Measurements from ENCODE around the gene ESYT2.

Gene ESYT2

DNA sequence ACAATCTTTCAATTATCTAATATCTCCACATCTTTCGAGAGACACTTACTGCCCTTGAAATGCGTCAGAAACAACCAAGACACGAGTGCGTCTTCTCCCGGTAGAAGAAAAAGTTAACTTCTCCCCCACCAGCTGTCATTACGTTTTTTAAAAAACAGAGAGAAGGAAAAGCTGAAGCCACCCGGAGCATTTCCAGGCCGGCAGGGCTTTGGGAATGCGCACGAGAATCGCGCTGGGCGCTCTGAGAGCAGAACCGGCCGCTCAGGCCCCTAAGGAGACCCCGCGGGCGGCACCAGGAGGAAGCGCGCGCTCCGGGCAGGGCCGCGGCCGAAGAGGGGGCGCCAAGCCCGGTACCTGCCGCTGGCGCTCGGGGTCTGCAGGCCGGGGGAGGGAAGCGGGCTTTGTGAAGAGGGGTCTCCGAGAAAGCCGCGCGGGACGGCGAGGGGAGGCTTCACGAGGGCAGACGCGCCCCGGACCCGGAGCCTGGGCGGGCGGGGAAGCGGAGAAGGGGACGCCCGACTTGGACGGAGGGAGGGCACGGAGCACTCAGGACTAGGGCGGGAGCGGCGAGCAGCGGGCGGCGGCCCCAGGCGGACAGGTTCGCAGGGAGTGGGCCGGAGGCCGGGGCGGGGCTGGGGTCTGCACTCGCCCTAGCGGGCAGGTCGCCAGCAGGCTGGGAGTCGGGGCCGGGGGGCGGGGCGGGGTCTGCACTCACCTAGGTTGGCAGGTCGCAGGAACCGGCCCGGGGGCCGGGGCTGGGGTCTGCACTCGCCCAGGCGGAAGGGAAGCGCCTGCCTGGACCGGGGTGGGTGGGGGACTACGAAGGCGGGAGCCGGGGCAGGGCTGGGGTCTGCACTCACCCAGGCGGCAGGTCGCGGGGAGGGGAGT lies 932 bp downstream of the ESYT2 start:
- peak; percentile 46 for FAIRE-seq
- no peak for DNase-seq (ENCODE audit: extremely low spot score, insufficient read length, low read depth)

DNA sequence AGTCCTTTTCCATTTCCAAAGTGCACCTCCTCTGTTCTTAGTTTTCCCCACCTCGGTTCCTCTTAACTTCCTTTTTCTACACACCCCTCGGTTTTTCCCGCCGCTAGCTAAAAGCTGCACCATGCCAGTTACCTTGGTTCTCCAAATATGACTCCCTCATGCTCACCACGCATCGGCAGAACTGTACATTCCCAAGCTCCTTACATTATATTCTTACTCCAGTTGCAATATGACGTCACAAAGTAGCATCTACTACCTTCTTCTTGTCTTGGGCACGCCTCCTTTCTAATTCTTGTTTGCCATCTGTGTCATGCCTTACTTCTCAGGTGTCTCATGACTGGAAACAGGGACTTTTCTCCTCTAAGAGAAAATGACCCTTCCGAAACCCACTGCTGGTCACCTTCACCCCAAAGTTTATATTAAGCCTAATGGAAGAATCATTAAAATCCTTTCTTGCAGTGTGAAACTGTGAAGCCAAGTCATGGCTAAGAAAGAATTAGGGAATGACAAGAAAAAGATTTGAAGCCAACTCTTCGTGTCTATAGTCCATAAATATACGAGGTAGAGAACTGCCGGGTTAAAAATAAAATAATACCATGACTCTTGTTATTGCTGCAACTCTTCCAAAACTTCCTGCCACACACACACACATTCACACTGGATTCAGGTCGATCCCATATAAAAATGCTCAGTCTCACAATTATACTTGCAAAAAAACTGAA lies 1.7 kb downstream of the ESYT2 start:
- FAIRE-seq (peak; percentile 48), DNase-seq (ENCODE audit: extremely low spot score, insufficient read length, low read depth) (no peak)

DNA sequence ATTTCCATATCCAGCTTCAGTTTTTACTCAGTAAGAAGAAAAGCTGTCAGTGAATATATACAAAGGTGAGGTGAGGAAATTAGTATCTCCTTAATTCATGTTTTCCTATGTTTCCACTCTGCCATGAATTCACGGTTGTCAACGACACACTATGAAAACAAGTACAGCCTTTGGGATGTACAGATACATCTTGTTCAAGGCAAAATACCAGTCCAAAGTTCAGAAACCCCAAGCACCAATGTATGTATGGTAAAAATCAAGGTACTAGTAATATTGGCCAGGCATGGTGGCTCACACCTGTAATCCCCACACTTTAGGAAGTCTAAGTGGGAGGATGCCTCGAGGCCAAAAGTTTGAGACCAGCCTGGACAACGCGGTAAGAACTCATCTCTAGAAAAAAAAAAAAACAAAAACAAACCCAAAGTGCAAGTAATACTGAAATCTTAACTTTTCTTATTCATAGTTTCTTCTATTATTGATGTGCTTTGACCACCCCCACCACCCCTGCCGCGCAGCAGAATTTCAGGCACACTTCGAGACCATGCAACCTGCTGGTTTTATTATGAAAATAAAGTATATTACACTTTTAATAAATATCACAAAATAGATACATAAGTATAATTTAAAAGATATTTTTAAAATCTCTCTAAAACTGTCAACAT lies 3.5 kb downstream of the ESYT2 start:
- FAIRE-seq (no peak), DNase-seq (ENCODE audit: extremely low spot score, insufficient read length, low read depth) (no peak)

- FAIRE-seq (peak; percentile 87), DNase-seq (ENCODE audit: extremely low spot score, insufficient read length, low read depth) (no peak)
These were observed 5.3 kb downstream of the ESYT2 start for GRCh38 chr7:158824028-158824427.

DNA sequence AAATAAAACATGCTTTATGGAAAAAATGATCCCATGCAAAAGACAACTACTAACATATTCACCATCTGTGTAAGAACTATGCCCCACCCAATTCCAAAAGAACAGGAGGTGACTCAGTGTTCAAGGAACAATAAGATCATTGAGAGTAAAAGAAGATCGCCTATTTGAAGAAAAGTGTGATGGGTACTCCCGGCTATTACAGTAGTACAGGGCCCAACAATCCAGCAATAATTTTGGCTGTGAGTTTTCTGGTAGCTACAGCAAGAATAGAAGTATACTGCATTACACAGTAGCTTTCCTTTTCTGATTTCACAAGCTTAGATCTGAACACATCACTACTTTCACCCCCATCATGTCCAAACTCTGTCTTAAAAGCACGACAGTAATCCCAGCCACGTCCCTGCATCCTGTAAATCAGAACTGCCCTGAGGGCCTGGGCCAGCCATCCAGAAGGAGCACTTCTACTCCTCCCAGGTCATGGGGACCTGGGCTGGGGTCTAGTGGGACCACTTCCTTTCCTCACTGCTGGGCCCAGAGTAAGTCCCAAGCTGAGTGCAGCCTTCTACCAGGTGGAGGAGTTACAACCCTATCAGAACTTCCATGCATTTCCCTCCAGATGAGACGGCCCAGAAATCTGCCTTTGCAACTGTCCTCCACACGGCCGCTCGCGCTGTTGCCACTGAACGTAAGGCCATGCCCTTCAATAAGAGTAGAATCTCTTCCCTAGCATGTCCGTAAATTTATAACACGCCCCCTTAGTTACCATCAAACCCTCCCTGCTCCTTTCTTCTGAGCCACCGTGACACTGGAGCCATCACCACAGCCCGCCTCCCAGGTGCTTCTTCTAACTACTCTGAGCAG lies 7.9 kb downstream of the ESYT2 start:
- DNase-seq (ENCODE audit: extremely low spot score, insufficient read length, low read depth) (no peak), FAIRE-seq (no peak)

GRCh38 chr7:158820656-158821055 lies 8.7 kb downstream of the ESYT2 start:
- DNase-seq (ENCODE audit: extremely low spot score, insufficient read length, low read depth) (no peak), FAIRE-seq (no peak)

DNA sequence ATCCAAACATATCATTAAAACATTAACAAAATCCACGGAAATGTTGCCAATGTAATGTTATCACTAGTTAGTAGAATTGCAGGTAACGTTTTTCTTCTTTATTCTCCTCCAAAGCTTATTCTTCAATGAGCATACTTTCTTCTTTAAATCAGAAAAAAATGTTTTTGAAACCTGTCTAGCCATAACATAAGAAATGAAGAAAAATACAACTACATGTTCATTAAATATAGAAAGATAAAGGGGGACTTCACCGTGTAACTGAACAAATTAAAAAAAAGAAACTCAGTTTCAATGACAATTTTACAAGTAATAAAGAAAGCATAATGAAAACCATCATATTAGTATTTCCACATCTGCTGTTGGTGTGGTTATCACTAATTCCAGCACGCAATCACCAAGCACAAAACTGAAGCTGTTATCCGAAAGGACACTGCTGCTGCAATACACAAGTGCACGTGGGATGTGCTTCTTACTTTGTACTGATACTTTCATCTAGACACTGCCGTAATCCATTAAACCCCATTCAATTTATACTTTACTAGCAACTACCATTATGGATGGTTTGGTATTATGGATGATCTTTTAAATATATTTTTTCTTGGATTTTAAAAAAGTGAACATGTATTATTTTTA lies 9.6 kb downstream of the ESYT2 start:
- FAIRE-seq (no peak), DNase-seq (ENCODE audit: extremely low spot score, insufficient read length, low read depth) (no peak)

DNA sequence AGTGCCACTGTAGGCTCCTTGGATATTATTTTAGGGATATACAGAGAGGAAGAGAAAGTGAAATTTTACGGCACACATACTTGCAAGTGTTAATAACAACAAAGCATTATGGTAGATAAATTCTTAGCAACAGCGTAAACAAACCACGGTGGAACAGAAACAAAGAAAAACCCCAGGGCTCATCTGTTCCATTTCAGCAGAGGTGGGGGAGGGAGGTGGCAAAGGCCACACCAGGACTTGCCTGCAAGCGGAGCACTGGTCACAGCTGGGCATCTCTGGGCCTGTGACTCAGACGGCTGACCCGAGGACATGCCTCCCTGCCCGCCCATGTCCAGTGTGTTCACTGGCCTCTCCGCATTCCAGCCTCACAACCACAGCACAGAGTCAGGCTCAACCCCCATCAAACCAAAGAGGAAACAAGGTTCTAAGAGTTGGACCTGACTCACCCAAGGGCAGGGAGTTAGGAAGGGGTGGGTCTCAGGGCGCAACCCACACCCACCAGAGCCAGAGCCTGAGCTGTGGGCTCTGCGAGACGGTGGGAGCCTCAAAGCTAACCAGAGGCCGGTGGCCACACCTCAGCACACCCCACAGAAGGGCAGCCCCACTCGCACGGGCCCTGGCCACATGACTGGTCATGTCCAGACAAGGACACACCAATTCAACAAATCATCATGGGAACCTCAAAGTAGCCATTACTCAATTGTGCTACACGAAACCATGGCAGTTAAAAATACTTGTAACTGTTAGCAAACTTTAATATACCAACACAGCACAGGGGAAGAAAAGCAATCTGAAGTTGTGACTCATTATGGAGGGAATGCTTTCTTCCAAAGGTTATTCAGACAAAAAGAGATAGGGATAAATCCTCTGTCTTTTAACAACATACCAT lies 10.7 kb downstream of the ESYT2 start:
- DNase-seq (ENCODE audit: extremely low spot score, insufficient read length, low read depth), result peak; percentile 35
- FAIRE-seq, result peak; percentile 78

DNA sequence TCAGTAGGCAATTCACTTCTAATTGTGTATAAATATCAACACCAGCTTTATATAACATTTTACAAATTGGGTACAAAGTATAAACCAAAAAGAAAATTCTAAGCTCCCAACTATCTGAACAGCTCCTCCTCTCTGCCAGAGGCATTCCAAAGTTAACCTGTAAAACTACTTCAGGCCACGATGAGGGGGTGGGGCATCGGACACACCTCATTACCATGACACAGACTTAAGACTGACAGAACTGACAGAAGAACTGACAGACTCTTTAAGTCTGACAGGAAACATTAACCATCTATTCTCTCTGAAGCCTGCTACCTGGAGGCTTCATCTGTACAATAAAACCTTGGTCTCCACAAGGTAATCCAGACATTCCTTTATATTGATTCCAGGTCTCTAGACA lies 12.3 kb downstream of the ESYT2 start:
- no peak for FAIRE-seq
- no peak for DNase-seq (ENCODE audit: extremely low spot score, insufficient read length, low read depth)

DNA sequence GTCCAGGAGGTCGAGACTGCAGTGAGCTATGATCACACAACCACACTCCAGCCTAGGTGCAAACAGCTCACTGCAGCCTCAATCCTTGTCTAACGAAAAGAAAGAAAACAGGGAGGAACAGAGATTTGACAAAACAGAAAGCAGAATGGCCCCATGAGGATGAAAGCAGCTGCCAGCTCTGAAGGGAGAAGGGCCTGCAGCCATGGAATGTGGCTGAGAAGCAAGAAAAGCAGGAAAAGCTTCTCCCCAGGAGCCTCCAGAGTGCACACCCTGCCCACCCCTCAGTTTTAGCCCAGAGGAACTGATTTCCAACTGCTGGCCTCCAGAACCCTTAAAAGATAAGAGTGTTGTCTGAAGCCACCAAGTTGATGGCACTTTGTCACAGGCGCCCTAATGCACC lies 13.0 kb downstream of the ESYT2 start:
- no peak for DNase-seq (ENCODE audit: extremely low spot score, insufficient read length, low read depth)
- FAIRE-seq, result no peak

DNA sequence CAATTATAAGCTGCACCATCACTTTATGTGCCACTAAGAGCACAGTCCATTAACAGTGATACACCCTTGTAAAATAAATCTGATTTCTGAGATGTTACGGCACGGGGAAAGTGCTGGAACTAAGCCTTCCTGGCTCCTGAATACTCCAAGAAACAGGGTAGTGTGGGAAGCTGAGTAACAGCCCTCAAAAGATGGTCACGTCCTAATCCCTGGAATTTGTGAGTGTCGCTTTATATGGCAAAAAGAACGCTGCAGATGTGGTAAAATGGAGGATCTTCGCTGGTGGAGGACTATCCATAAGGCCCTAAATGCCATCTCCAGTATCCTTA lies 13.5 kb downstream of the ESYT2 start:
- no peak for DNase-seq (ENCODE audit: extremely low spot score, insufficient read length, low read depth)
- FAIRE-seq, result no peak

DNA sequence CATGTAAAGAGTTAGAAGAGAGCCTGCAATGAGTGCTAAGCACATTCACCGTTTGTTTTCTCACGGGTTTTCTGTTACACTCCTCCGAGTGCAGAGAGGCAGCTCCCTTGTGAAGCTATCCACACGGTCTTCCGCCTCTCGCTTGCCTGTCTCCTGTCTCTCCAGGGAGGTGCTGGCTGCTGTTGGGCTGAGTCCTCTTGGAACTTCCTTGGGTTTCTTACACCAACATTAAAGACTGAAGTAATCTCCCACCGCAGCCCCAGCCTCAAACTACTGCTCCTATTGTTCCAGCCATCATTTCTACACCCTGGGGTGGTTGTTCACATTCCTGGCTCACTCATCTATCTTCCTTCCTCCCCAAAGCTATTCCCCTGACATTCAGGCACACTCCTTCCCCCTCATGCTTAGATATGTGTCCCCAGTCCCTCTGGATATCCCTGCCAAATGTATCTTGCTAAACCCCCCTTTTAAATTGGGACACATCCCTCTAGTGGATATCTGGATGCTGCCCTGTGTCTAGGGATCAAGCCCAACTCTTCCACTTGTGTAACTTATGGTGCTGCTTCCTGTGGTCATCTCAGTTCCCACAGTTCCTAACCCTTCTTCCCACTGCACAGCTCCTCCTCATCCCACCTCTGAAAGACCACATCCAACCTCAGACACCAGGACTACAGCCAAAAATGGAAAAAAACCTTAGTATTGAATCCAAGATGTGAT lies 14.1 kb downstream of the ESYT2 start:
- FAIRE-seq (no peak), DNase-seq (ENCODE audit: extremely low spot score, insufficient read length, low read depth) (no peak)

DNA sequence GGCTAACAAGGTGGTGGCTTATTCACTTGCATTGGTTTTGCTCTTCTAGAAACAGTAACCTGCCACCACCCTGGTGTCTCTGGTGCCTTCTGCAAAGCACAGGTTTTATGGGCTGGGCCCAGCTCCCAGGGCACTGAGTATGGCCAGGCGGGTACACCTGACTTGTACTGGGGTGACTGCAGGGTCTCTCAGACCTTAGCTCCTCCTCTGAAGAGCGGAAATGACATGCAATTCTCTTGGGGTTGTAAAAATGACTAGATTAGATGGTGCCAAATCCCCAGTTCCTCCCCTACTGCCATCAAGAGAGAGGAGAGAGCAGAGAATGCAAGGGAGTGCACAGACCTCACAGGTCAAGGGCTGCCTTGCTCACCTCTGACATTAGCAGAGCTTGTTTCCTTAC lies 14.7 kb downstream of the ESYT2 start:
- FAIRE-seq (no peak), DNase-seq (ENCODE audit: extremely low spot score, insufficient read length, low read depth) (no peak)

DNA sequence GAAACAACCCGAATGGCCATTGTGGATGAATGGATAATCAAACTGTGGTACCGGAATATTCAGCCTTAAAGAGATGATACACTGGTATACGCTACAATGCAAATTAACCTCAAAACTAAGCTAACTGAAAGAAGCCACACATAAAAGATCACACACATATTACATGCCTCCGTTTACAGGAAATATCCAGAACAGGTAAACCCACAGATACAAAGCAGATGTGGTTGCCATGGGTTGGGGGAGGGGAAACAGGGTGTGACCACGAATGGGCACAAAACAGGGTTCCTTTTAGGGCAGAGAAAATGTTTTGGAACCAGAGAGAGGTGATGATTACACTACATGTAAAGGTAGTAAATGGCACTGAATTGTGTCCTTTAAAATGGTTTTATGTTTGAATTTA lies 16.6 kb downstream of the ESYT2 start:
- no peak for FAIRE-seq
- DNase-seq (ENCODE audit: extremely low spot score, insufficient read length, low read depth), result no peak

- no peak for FAIRE-seq
- DNase-seq (ENCODE audit: extremely low spot score, insufficient read length, low read depth), result no peak
These were observed 17.4 kb downstream of the ESYT2 start for GRCh38 chr7:158811894-158812293.

GRCh38 chr7:158811461-158811860 lies 17.8 kb downstream of the ESYT2 start:
- no peak for DNase-seq (ENCODE audit: extremely low spot score, insufficient read length, low read depth)
- FAIRE-seq, result no peak

DNA sequence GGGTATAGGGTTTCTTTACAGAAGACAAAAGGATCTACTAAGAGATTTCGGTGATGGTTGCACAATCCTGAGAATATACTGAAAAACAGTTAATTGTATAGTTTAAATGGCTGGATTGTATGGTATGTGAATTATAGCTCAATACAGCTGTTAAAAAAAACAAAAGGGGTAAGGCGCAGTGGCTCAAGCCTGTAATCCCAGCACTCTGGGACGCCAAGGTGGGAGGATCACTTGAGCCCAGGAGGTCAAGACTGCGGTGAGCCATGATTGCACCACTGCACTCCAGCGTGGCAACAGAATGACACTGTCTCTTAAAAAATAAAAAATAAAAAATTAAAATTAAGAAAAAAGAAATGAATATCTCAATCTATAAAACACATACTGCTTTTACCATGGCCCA lies 18.5 kb downstream of the ESYT2 start:
- FAIRE-seq, result no peak
- no peak for DNase-seq (ENCODE audit: extremely low spot score, insufficient read length, low read depth)

DNA sequence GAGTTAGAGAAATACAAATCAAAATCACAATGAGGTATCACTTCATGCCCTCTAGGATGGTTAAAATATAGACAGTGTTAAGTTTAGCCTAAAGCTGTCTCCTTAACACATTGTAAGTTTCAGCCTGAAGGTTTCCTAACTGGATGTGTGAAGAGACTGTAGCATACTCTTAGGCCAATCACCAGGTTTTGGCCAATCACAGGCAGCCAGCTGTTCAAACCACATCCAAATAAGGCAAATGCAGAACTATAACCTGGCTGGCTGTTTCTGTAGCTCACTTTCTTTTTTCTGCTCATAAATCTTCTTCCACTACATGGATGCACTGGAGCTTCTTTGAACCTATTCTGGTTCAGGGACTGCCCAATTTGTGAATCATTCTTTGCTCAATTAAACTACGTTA lies 19.7 kb downstream of the ESYT2 start:
- DNase-seq (ENCODE audit: extremely low spot score, insufficient read length, low read depth), result no peak
- peak; percentile 31 for FAIRE-seq
